HG03196 (cell line): ENCODE measurements around the gene FAM170A.

Experiments used
- ATAC-seq: cut with Tn5 transposase; IDR thresholded peaks from one replicate; pipeline ENCODE4 v1.9.1; 2021; ENCODE audit not compliant: unreplicated experiment

Gene FAM170A

DNA sequence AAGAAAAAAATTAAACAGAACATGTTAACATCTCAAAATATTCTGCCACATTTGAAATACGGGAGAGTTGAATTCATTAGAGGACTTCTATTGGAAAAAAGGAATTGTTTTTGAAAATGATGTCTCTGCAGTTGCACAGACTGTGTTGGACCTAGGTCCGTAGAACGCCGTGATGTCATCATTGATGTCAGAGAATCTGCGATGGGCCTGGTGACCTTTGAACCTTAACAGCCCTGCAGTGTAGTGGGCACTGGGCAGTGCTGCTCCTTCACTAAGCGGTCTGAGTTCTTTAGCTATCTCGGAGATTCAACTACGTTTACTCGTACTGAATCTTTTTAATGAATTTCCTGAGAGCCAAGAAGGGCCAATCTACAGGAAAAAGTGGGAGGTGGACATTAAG lies at the start of gene FAM170A:
Gene FAM170A, plus strand, starts transcription at position 220 of the 400 bp plus-strand sequence. CDS start 211 bp downstream, outside the sequence.
- no peak for ATAC-seq

- no peak for ATAC-seq
Measured at GRCh38 chr5:119582987-119583386, 46.4 kb upstream of the FAM170A start.

- peak; percentile 90 for ATAC-seq
Measured at GRCh38 chr5:119583684-119584083, 45.7 kb upstream of the FAM170A start.

DNA sequence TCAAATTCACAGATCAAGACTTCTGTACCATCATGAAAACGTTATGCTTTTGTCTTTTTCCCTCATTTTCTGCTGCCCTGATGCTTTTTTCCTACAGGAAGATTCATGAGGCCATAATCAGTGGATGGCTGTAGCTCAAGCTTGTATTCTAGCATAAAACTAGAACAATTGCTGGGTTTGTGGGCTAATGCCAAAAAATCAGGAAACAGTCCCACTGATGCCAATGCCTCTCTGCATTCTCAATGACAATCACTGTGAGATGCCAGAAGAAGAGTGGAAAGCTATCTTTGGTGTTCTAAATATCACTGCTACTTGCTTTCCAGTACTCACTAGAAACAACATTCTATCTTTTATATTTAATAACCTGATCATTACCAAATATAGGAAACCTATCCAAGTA lies 33.3 kb upstream of the FAM170A start:
- no peak for ATAC-seq

DNA sequence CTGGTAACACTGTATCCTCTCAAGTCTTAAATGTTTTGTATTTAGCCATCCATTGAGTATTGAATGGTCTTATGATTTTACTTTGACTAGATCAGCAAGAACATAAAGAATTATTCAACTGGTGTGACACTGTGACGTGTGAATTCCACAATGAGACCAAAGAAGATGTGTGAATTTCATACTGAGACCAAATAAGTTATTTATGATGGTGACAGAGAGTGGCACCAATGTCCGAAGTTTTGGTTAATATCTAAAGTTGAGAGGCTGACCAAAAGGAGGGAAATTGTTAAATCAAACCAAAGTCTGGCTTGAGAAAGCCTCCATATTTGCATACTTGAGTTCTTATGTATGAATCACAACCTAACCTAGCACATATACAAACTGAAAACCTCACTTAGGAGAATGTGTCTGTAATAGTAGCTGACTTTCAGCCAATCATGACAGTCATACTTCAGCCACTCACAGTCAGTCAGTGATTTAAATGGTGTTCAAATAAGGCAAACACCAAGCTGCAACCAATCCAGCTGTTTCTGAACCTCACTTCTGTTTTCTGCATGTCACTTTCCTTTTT lies 31.5 kb upstream of the FAM170A start:
- ATAC-seq, result no peak

GRCh38 chr5:119613937-119614336 lies 15.4 kb upstream of the FAM170A start:
- ATAC-seq, result no peak

- ATAC-seq, result no peak
Measured at GRCh38 chr5:119614838-119615237, 14.5 kb upstream of the FAM170A start.

- no peak for ATAC-seq
Measured at GRCh38 chr5:119626086-119626485, 3.3 kb upstream of the FAM170A start.

GRCh38 chr5:119630752-119631440 lies 1.5 kb downstream of the FAM170A start:
- ATAC-seq, result no peak

- ATAC-seq, result no peak
Measured at GRCh38 chr5:119631660-119632059, 2.3 kb downstream of the FAM170A start.

DNA sequence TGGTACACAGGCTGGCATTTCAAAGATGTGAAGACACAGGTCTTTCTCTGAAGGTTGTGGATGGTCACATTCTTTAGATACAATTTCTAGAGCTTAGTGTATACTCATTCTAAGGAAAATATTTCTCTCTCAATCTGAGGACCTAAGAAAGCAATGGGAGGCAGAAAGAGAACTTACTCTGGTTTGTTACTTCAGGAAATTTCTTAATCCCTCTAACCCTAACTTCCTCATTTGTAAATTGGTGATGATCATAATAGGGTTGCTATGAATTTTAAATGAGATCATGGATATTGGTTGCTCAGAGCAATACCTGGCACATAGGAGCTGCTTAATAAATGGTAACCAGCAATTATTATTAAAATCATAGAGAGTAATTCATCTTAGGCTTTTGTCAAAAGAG lies 22.1 kb downstream of the FAM170A start:
- ATAC-seq, result no peak

- no peak for ATAC-seq
Measured at GRCh38 chr5:119655061-119655460, 25.7 kb downstream of the FAM170A start.

DNA sequence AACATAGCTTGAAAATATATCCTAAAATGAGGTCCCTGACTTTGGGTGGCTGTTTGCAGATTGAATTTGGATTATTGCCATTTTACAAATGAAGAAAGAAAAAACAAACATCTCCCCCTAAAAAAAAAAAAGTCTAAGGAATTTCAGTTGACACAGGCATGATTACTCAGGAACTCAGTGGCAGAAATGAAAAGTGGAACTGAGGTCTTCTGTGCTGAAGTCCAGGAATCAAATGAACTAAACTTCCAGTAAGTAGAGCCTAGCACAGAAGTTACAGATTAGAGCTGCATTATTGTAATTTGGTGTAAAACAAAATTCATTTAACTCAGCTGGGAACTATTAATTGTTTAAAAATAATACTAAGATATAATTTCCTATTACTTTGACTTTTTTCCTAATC lies 26.7 kb downstream of the FAM170A start:
- ATAC-seq, result no peak

DNA sequence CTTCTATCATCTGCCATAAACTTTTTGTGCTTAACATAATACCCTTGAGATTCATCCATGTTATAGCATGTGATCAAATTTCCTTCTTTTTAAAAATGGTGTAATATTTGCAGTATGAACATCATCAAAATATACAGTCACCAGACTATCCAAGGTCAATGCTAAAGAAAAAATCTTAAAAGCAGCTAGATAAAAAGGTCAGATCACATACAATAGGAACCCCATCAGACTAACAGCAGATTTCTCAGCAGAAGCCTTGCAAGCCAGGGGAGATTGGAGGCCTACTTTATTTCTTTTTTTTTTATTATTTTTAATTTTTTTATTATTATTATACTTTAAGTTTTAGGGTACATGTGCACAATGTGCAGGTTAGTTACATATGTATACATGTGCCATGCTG lies 37.2 kb downstream of the FAM170A start:
- no peak for ATAC-seq

DNA sequence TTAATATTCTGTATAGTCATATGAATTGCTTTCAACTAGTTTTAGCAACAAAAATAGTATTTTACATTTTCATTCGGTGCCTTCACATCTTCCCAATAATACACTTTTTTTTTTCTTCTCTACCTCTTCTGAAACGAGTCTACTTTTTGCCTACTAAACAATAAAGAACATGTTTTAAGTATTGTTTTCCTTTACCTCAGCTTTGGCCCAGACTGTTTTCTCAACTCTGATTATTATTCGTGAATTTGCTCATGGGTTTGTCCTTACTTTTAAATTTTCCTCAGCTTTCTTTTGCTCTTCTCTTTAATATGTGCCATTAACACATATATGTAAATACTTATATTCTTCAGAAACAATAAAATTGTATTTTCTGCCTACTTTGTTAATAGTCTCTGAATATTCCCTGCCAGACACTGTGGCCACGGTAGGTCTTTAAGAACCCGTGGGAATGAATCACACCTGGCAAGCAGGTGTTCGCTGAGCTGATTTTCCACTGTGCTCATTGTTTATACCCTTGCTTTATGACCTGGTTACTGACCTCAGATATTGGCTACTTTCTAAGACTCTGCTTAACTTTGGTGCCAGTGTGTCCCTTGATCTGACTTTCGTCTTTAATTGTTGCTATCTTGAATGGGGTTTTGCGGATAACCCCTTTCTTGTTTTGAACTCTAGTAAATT lies 49.1 kb downstream of the FAM170A start:
- no peak for ATAC-seq

DNA sequence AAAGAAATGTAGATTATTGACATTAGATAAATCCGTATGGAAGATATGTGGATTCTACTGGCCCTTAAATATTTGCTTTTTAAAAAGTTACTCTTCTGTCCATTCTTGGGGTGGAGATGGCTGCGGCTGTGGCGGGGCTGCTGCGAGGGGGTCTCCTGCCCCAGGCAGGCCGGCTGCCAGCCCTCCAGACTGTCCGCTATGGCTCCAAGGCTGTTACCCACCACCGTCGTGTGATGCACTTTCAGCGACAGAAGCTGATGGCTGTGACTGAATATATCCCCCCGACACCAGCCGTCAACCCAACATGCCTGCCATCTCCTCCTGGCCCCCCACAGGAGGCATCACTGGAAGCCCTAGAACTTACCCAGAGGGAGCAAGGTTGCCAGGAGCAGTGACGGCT lies 50.7 kb downstream of the FAM170A start:
- ATAC-seq, result no peak

DNA sequence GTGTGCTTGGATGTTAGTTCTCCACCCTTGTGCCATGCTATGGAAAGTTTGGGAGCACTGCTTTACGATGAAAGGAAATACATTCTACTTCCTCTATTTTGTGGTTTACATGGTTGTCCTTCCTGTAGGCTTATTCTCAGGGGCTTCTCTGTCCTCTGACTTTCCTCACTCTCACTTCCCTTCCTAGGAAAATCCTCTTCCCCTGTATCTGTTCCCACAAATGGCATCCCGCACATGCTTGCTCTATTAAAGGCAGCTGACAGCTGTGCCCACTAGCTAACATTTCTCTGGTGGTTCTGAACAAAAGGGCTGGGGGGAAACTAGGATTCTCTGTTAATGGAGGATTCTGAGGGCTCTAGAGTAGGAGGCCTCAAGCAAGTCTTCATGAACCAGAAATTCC lies 52.4 kb downstream of the FAM170A start:
- ATAC-seq, result no peak

DNA sequence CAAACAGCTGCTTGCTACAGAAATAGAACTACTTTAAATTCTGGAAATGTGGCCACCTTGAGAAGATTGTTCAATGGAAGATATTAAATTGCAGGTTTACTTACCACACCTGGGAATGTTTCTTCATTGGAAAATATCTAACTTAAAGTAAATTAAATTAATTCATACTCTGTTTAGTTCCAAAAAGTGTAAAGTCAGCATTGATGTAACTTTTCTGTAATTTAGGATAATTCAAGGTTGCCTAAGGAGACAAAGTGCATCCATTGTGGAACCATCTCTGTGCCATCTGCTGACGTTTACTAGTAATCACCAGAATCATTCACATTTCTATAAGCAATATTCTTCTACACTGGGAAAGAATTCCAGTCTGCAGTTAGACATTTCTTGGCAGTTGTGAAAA lies 53.0 kb downstream of the FAM170A start:
- no peak for ATAC-seq
